NCI-H2107 (cell line): ENCODE measurements around the gene SEMA6A.
"Not testable (repeated sequence)": the region's sequence is repeated elsewhere in the genome, so short reads cannot be mapped to it uniquely, and the experiment has no call there.

Source experiments
- DNase-seq: peaks from one replicate; lab custom pipeline; 2025; lab: John Stamatoyannopoulos, UW

The SEMA6A gene

GRCh38 chr5:116546033-116546742, 28.4 kb downstream of the SEMA6A start:
- DNase-seq = no peak

GRCh38 chr5:116545465-116545864, 29.2 kb downstream of the SEMA6A start:
- DNase-seq = not testable (repeated sequence)

GRCh38 chr5:116544531-116545241, 29.9 kb downstream of the SEMA6A start:
- no peak for DNase-seq

- DNase-seq = no peak
These were observed 31.1 kb downstream of the SEMA6A start for GRCh38 chr5:116543501-116543900.

- DNase-seq = no peak
These were observed 32.0 kb downstream of the SEMA6A start for GRCh38 chr5:116542619-116543018.

GRCh38 chr5:116539222-116539621, 35.4 kb downstream of the SEMA6A start:
- no peak for DNase-seq

GRCh38 chr5:116536316-116537083, 38.1 kb downstream of the SEMA6A start:
- no peak for DNase-seq

GRCh38 chr5:116534964-116535651, 39.5 kb downstream of the SEMA6A start:
- DNase-seq = no peak

GRCh38 chr5:116532762-116533525, 41.7 kb downstream of the SEMA6A start:
- DNase-seq = peak; percentile 10

- DNase-seq = no peak
These were observed 43.0 kb downstream of the SEMA6A start for GRCh38 chr5:116531635-116532034.

- DNase-seq = no peak
These were observed 43.5 kb downstream of the SEMA6A start for GRCh38 chr5:116531117-116531516.

GRCh38 chr5:116530276-116530675, 44.3 kb downstream of the SEMA6A start:
- no peak for DNase-seq

- no peak for DNase-seq
These were observed 45.0 kb downstream of the SEMA6A start for GRCh38 chr5:116529615-116530014.

- DNase-seq = no peak
These were observed 45.9 kb downstream of the SEMA6A start for GRCh38 chr5:116528519-116529234.

GRCh38 chr5:116527582-116527981, 47.0 kb downstream of the SEMA6A start:
- no peak for DNase-seq

- no peak for DNase-seq
These were observed 48.9 kb downstream of the SEMA6A start for GRCh38 chr5:116525674-116526073.

GRCh38 chr5:116524966-116525365, 49.7 kb downstream of the SEMA6A start:
- DNase-seq = no peak

GRCh38 chr5:116524051-116524904, 50.3 kb downstream of the SEMA6A start:
- DNase-seq = no peak

GRCh38 chr5:116523182-116523581, 51.4 kb downstream of the SEMA6A start:
- DNase-seq = not testable (repeated sequence)
